Left lung (tissue), 10 donors: ENCODE results near the gene HMX1. TPM values are rescaled to one million over a fixed set of nuclear protein-coding genes. Genes with fewer than 3 reads are reported as not detected.
A peak's percentile ranks its signal among the peaks of the same experiment; 100 is the strongest.

Source experiments
- ATAC-seq: fragments of 200-7000 bp; cut with Tn5 transposase; one replicate; pipeline ENCODE4 v1.9.1; 2020; ENCODE audit warnings: moderate library complexity
- DNase-seq, 4 donors: peaks; one replicate each; pipeline ENCODE4 v3.0.0-alpha.2; 2013 to 2020
- H3K27ac ChIP-seq, 2 donors: fragments of 200-600 bp; sonication (generic) in 1 of 2; one replicate each; pipeline versions ENCODE4 v1.5.0 to v1.8.0; 2020 to 2021
- H3K27me3 ChIP-seq, 2 donors: fragments of 200-600 bp; sonication (generic) in 1 of 2; one replicate each; pipeline versions ENCODE4 v1.5.0 to v1.8.0; 2020 to 2021
- H3K36me3 ChIP-seq, 2 donors: fragments of 200-600 bp; sonication (generic) in 1 of 2; one replicate each; pipeline versions ENCODE4 v1.5.0 to v1.8.0; 2020 to 2021
- H3K4me1 ChIP-seq, 2 donors: fragments of 200-600 bp; one replicate each; pipeline ENCODE4 v1.8.0; 2021
- H3K4me3 ChIP-seq, 2 donors: fragments of 200-600 bp; sonication (generic) in 1 of 2; one replicate each; pipeline versions ENCODE4 v1.5.0 to v1.8.0; 2020 to 2021; ENCODE audit warnings: mild to moderate bottlenecking in 1 of 2
- H3K9me3 ChIP-seq, 2 donors: fragments of 200-600 bp; sonication (generic) in 1 of 2; one replicate each; pipeline versions ENCODE4 v1.5.0 to v1.8.0; 2020 to 2021
- CTCF ChIP-seq, 2 donors: fragments of 200-600 bp; sonication (generic) in 1 of 2; IDR thresholded peaks; one replicate each; pipeline versions ENCODE4 v1.5.0 to v1.8.0; 2021; ENCODE audit warnings: antibody characterized with exemption in 2 of 2
- intact Hi-C, 2 donors: fragments of 100-400 bp; cut with DNase I; formaldehyde crosslinking; loops; one replicate each; pipeline versions ENCODE4 v1.11.2 to v1.14.2; 2022
- polyA plus RNA-seq, 6 donors: library from polyadenylated mRNA; unstranded; fragments of 120-200 nt; gene quantifications; one replicate each; pipeline ENCODE4 v1.2.1, GENCODE V29; 2013; ENCODE audit not compliant: insufficient read length in 6 of 6
- total RNA-seq, 2 donors: library from RNA; stranded (reverse); fragmentation: NEBNext Ultra II Directional; extraction: Animal tissue kit (Norgen Biotek cat#: 25700); gene quantifications; one replicate each; pipeline ENCODE4 v1.2.1, GENCODE V29; 2021
- donor health status: DM: no; HTN: yes; CAD: no.
- donor health status: DM: no; HTN: no; CAD: no.

Gene HMX1
- total and polyA plus RNA-seq, 8 donors, result not detected

- Histone ChIP-seq H3K27me3 (peaks cover 47 to 94% of the 10 kb centered on the region in 2 donors), H3K4me3 (no peak overlapping the region), H3K9me3 (peaks cover 0 to 6% of the 10 kb centered on the region in 2 donors), H3K27ac (no peak overlapping the region), H3K4me1 (peaks cover 0 to 5% of the 10 kb centered on the region in 2 donors), H3K36me3 (no peaks in the 10 kb centered on the region)
- intact Hi-C loops, result no loop called here
- no peak for TF ChIP-seq CTCF (IDR thresholded peaks at IDR 0.05)
- ATAC-seq (no peak), DNase-seq (peak in 1 of 4 donors; percentile 18)
Observed at GRCh38 chr4:8895295-8895694, 23.7 kb upstream of the HMX1 start.

GRCh38 chr4:8894424-8894816 lies 22.8 kb upstream of the HMX1 start:
- no peak for TF ChIP-seq CTCF (IDR thresholded peaks at IDR 0.05)

GRCh38 chr4:8893624-8894423 lies 22.2 kb upstream of the HMX1 start:
- Histone ChIP-seq H3K27ac (no peak overlapping the region), H3K9me3 (no peaks in the 10 kb centered on the region), H3K4me1 (peaks cover 0 to 5% of the 10 kb centered on the region in 2 donors), H3K36me3 (no peaks in the 10 kb centered on the region), H3K4me3 (no peak overlapping the region), H3K27me3 (peaks cover 62 to 100% of the 10 kb centered on the region in 2 donors)
- ATAC-seq, result no peak
- no peak for TF ChIP-seq CTCF (IDR thresholded peaks at IDR 0.05)
- intact Hi-C loops, result no loop called here
- peak in 1 of 4 donors; percentile 69 for DNase-seq

More at GRCh38 chr4:8894424-8894816, 22.8 kb upstream of the HMX1 start:
- Histone ChIP-seq H3K4me3 (no peak overlapping the region), H3K9me3 (no peaks in the 10 kb centered on the region), H3K27ac (no peak overlapping the region), H3K4me1 (peaks cover 0 to 5% of the 10 kb centered on the region in 2 donors), H3K36me3 (no peaks in the 10 kb centered on the region), H3K27me3 (peaks cover 56 to 99% of the 10 kb centered on the region in 2 donors)
- no peak for DNase-seq
- no peak for ATAC-seq
- intact Hi-C loops, result no loop called here

- H3K4me1 ChIP-seq, result peaks cover 0 to 5% of the 10 kb centered on the region in 2 donors
- intact Hi-C loops, result no loop called here
- no peak for ATAC-seq
- no peak overlapping the region for H3K27ac ChIP-seq
- TF ChIP-seq CTCF (IDR thresholded peaks at IDR 0.05), result no peak
- peaks cover 68 to 100% of the 10 kb centered on the region in 2 donors for H3K27me3 ChIP-seq
- DNase-seq, result no peak
- no peak overlapping the region for H3K4me3 ChIP-seq
- no peaks in the 10 kb centered on the region for H3K9me3 ChIP-seq
- H3K36me3 ChIP-seq, result no peaks in the 10 kb centered on the region
Observed at GRCh38 chr4:8893227-8893623, 21.6 kb upstream of the HMX1 start.

- ATAC-seq, result no peak
Observed at GRCh38 chr4:8892556-8893226, 21.1 kb upstream of the HMX1 start.

More at GRCh38 chr4:8892556-8893226, 21.1 kb upstream of the HMX1 start:
- peaks cover 0 to 5% of the 10 kb centered on the region in 2 donors for H3K4me1 ChIP-seq
- no peaks in the 10 kb centered on the region for H3K9me3 ChIP-seq
- no peak for TF ChIP-seq CTCF (IDR thresholded peaks at IDR 0.05)
- H3K36me3 ChIP-seq, result no peaks in the 10 kb centered on the region
- H3K27ac ChIP-seq, result no peak overlapping the region
- no peak overlapping the region for H3K4me3 ChIP-seq
- H3K27me3 ChIP-seq, result peaks cover 72 to 100% of the 10 kb centered on the region in 2 donors
- intact Hi-C loops, result no loop called here
- no peak for DNase-seq
